Measurements from ENCODE around the gene GUCY2C. TPM values are rescaled to one million over a fixed set of nuclear protein-coding genes. Genes with fewer than 3 reads are reported as not detected.
"Not testable (repeated sequence)": the region's sequence is repeated elsewhere in the genome, so short reads cannot be mapped to it uniquely, and the experiment has no call there.

Gene GUCY2C
- total RNA-seq, 1 experiment from 2014 or later = 0.48 TPM

- Histone ChIP-seq H3K9ac (ENCODE audit: low read length) (no peak overlapping the region), H3K4me2 (ENCODE audit: low read depth, low read length, poor library complexity, severe bottlenecking) (no peak overlapping the region), H3K4me3 (ENCODE audit: low read length) (no peak overlapping the region), H3K9me2 (replicated peaks; ENCODE audit: insufficient read depth, low read length) (no peaks in the 10 kb centered on the region), H3K36me3 (ENCODE audit: insufficient read depth, low read length) (no peaks in the 10 kb centered on the region), H3K4me1 (ENCODE audit: low read length) (no peaks in the 10 kb centered on the region), H2AFZ (ENCODE audit: low read length) (no peak overlapping the region), H3K27me3 (ENCODE audit: low read length) (0 out of 2 replicates have a peak, but pooled peaks cover 3% of the 10 kb centered on the region), H3K27ac (ENCODE audit: low read length) (no peak overlapping the region), H3K9me3 (ENCODE audit: low read length) (no peaks in the 10 kb centered on the region), H4K20me1 (ENCODE audit: insufficient read depth, low read depth, low read length) (no peaks in the 10 kb centered on the region), H3K79me2 (ENCODE audit: low read length) (no peaks in the 10 kb centered on the region)
- peak; percentile 28 for DNase-seq
Observed at GRCh38 chr12:14694970-14695369, 1.4 kb downstream of the GUCY2C start.

- Histone ChIP-seq H3K27me3 (ENCODE audit: low read length) (0 out of 2 replicates have a peak, but pooled peaks cover 3% of the 10 kb centered on the region), H3K4me1 (ENCODE audit: low read length) (no peaks in the 10 kb centered on the region), H2AFZ (ENCODE audit: low read length) (no peak overlapping the region), H3K27ac (ENCODE audit: low read length) (no peak overlapping the region), H3K9ac (ENCODE audit: low read length) (no peak overlapping the region), H3K4me2 (ENCODE audit: low read depth, low read length, poor library complexity, severe bottlenecking) (no peak overlapping the region), H3K9me2 (replicated peaks; ENCODE audit: insufficient read depth, low read length) (no peaks in the 10 kb centered on the region), H4K20me1 (ENCODE audit: insufficient read depth, low read depth, low read length) (no peaks in the 10 kb centered on the region), H3K79me2 (ENCODE audit: low read length) (no peaks in the 10 kb centered on the region), H3K36me3 (ENCODE audit: insufficient read depth, low read length) (no peaks in the 10 kb centered on the region), H3K9me3 (ENCODE audit: low read length) (no peaks in the 10 kb centered on the region), H3K4me3 (ENCODE audit: low read length) (no peak overlapping the region)
- DNase-seq = no peak
Observed at GRCh38 chr12:14694145-14694714, 2.2 kb downstream of the GUCY2C start.

GRCh38 chr12:14693116-14693515 lies 3.3 kb downstream of the GUCY2C start:
- Histone ChIP-seq H3K27me3 (ENCODE audit: low read length) (0 out of 2 replicates have a peak, but pooled peaks cover 3% of the 10 kb centered on the region), H3K36me3 (ENCODE audit: insufficient read depth, low read length) (no peaks in the 10 kb centered on the region), H4K20me1 (ENCODE audit: insufficient read depth, low read depth, low read length) (no peaks in the 10 kb centered on the region), H3K4me1 (ENCODE audit: low read length) (no peaks in the 10 kb centered on the region), H3K4me3 (ENCODE audit: low read length) (no peak overlapping the region), H2AFZ (ENCODE audit: low read length) (no peak overlapping the region), H3K79me2 (ENCODE audit: low read length) (no peaks in the 10 kb centered on the region), H3K9me2 (replicated peaks; ENCODE audit: insufficient read depth, low read length) (no peaks in the 10 kb centered on the region), H3K9ac (ENCODE audit: low read length) (no peak overlapping the region), H3K4me2 (ENCODE audit: low read depth, low read length, poor library complexity, severe bottlenecking) (no peak overlapping the region), H3K27ac (ENCODE audit: low read length) (no peak overlapping the region), H3K9me3 (ENCODE audit: low read length) (no peaks in the 10 kb centered on the region)
- DNase-seq = no peak

GRCh38 chr12:14691560-14691959 lies 4.8 kb downstream of the GUCY2C start:
- H3K9me2 ChIP-seq (replicated peaks; ENCODE audit: insufficient read depth, low read length) = no peaks in the 10 kb centered on the region
- no peaks in the 10 kb centered on the region for H4K20me1 ChIP-seq (ENCODE audit: insufficient read depth, low read depth, low read length)
- H3K27ac ChIP-seq (ENCODE audit: low read length) = no peak overlapping the region
- no peak overlapping the region for H2AFZ ChIP-seq (ENCODE audit: low read length)
- H3K36me3 ChIP-seq (ENCODE audit: insufficient read depth, low read length) = no peaks in the 10 kb centered on the region
- no peak overlapping the region for H3K4me2 ChIP-seq (ENCODE audit: low read depth, low read length, poor library complexity, severe bottlenecking)
- peak; percentile 36 for DNase-seq
- no peak overlapping the region for H3K9ac ChIP-seq (ENCODE audit: low read length)
- no peaks in the 10 kb centered on the region for H3K4me1 ChIP-seq (ENCODE audit: low read length)
- H3K27me3 ChIP-seq (ENCODE audit: low read length) = 0 out of 2 replicates have a peak, but pooled peaks cover 3% of the 10 kb centered on the region
- H3K9me3 ChIP-seq (ENCODE audit: low read length) = no peaks in the 10 kb centered on the region
- no peaks in the 10 kb centered on the region for H3K79me2 ChIP-seq (ENCODE audit: low read length)
- no peak overlapping the region for H3K4me3 ChIP-seq (ENCODE audit: low read length)

GRCh38 chr12:14689996-14690395 lies 6.4 kb downstream of the GUCY2C start:
- no peaks in the 10 kb centered on the region for H3K9me2 ChIP-seq (replicated peaks; ENCODE audit: insufficient read depth, low read length)
- no peak for DNase-seq
- no peak overlapping the region for H3K4me2 ChIP-seq (ENCODE audit: low read depth, low read length, poor library complexity, severe bottlenecking)
- H3K9ac ChIP-seq (ENCODE audit: low read length) = no peak overlapping the region
- H3K4me1 ChIP-seq (ENCODE audit: low read length) = no peaks in the 10 kb centered on the region
- no peaks in the 10 kb centered on the region for H4K20me1 ChIP-seq (ENCODE audit: insufficient read depth, low read depth, low read length)
- no peaks in the 10 kb centered on the region for H3K79me2 ChIP-seq (ENCODE audit: low read length)
- H3K27me3 ChIP-seq (ENCODE audit: low read length) = 0 out of 2 replicates have a peak, but pooled peaks cover 3% of the 10 kb centered on the region
- H3K4me3 ChIP-seq (ENCODE audit: low read length) = no peak overlapping the region
- no peaks in the 10 kb centered on the region for H3K36me3 ChIP-seq (ENCODE audit: insufficient read depth, low read length)
- no peaks in the 10 kb centered on the region for H3K9me3 ChIP-seq (ENCODE audit: low read length)
- H3K27ac ChIP-seq (ENCODE audit: low read length) = no peak overlapping the region
- H2AFZ ChIP-seq (ENCODE audit: low read length) = no peak overlapping the region

- H3K4me2 ChIP-seq (ENCODE audit: low read depth, low read length, poor library complexity, severe bottlenecking) = no peak overlapping the region
- no peaks in the 10 kb centered on the region for H3K27me3 ChIP-seq (ENCODE audit: low read length)
- H3K36me3 ChIP-seq (ENCODE audit: insufficient read depth, low read length) = no peaks in the 10 kb centered on the region
- H3K4me1 ChIP-seq (ENCODE audit: low read length) = no peaks in the 10 kb centered on the region
- no peak overlapping the region for H3K4me3 ChIP-seq (ENCODE audit: low read length)
- no peak overlapping the region for H2AFZ ChIP-seq (ENCODE audit: low read length)
- no peak overlapping the region for H3K27ac ChIP-seq (ENCODE audit: low read length)
- H4K20me1 ChIP-seq (ENCODE audit: insufficient read depth, low read depth, low read length) = no peaks in the 10 kb centered on the region
- H3K9me2 ChIP-seq (replicated peaks; ENCODE audit: insufficient read depth, low read length) = no peaks in the 10 kb centered on the region
- no peak for DNase-seq
- no peak overlapping the region for H3K9ac ChIP-seq (ENCODE audit: low read length)
- no peaks in the 10 kb centered on the region for H3K79me2 ChIP-seq (ENCODE audit: low read length)
- H3K9me3 ChIP-seq (ENCODE audit: low read length) = no peaks in the 10 kb centered on the region
Observed at GRCh38 chr12:14689144-14689543, 7.3 kb downstream of the GUCY2C start.

- H3K36me3 ChIP-seq (ENCODE audit: insufficient read depth, low read length); H4K20me1 ChIP-seq (ENCODE audit: insufficient read depth, low read depth, low read length); H3K9ac ChIP-seq (ENCODE audit: low read length); H3K4me3 ChIP-seq (ENCODE audit: low read length); H3K9me3 ChIP-seq (ENCODE audit: low read length); H3K9me2 ChIP-seq (replicated peaks; ENCODE audit: insufficient read depth, low read length); H3K4me2 ChIP-seq (ENCODE audit: low read depth, low read length, poor library complexity, severe bottlenecking); H3K4me1 ChIP-seq (ENCODE audit: low read length); H3K27me3 ChIP-seq (ENCODE audit: low read length); H3K79me2 ChIP-seq (ENCODE audit: low read length); DNase-seq; H2AFZ ChIP-seq (ENCODE audit: low read length); H3K27ac ChIP-seq (ENCODE audit: low read length): not testable (repeated sequence)
Observed at GRCh38 chr12:14682231-14682630, 14.2 kb downstream of the GUCY2C start.

- no peaks in the 10 kb centered on the region for H3K9me2 ChIP-seq (replicated peaks; ENCODE audit: insufficient read depth, low read length)
- no peak overlapping the region for H3K27ac ChIP-seq (ENCODE audit: low read length)
- no peak overlapping the region for H2AFZ ChIP-seq (ENCODE audit: low read length)
- H3K79me2 ChIP-seq (ENCODE audit: low read length) = no peaks in the 10 kb centered on the region
- H3K27me3 ChIP-seq (ENCODE audit: low read length) = no peaks in the 10 kb centered on the region
- no peaks in the 10 kb centered on the region for H3K9me3 ChIP-seq (ENCODE audit: low read length)
- H3K4me2 ChIP-seq (ENCODE audit: low read depth, low read length, poor library complexity, severe bottlenecking) = no peak overlapping the region
- H3K9ac ChIP-seq (ENCODE audit: low read length) = no peak overlapping the region
- no peaks in the 10 kb centered on the region for H4K20me1 ChIP-seq (ENCODE audit: insufficient read depth, low read depth, low read length)
- no peak for DNase-seq
- no peaks in the 10 kb centered on the region for H3K36me3 ChIP-seq (ENCODE audit: insufficient read depth, low read length)
- no peak overlapping the region for H3K4me3 ChIP-seq (ENCODE audit: low read length)
- H3K4me1 ChIP-seq (ENCODE audit: low read length) = no peaks in the 10 kb centered on the region
Observed at GRCh38 chr12:14681625-14682024, 14.8 kb downstream of the GUCY2C start.

Data from Karpas-422 (cell line).